ENCODE data around the gene DLG5. TPM values are rescaled to one million over a fixed set of nuclear protein-coding genes. Genes with fewer than 3 reads are reported as not detected.

Gene DLG5
- total RNA-seq, 1 donor from 2014 or later, result 35.5 TPM

DNA sequence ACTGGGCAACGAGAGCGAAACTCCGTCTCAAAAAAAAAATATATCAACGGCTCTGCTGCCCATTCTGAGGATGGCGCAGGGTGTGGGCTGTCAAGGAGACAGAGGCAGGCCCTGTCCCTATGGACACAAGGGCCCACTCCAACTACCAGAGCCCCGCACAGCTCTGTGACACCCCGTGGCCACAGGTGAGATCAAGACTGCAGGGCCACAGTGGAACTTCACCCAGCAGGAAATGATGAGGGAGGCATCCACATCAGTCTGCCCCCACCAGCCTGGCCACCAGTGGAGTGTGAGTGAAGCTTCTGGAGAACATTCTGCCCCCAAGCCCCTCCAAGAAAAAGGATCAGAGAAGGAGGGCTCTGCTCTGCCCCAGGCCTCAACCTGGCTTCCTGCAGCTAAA, 136.7 kb downstream of the DLG5 start:
- Mint-ChIP-seq H3K9me3 (ENCODE audit: unreplicated experiment) (peaks cover 6% of the 10 kb centered on the region), H3K4me1 (ENCODE audit: low read depth, unreplicated experiment) (peaks cover 4% of the 10 kb centered on the region), H3K27ac (ENCODE audit: unreplicated experiment) (no peak overlapping the region), H3K4me3 (ENCODE audit: unreplicated experiment) (no peak overlapping the region), H3K36me3 (ENCODE audit: unreplicated experiment) (peaks cover 11% of the 10 kb centered on the region), H3K27me3 (ENCODE audit: unreplicated experiment) (peaks cover 2% of the 10 kb centered on the region)
- TF ChIP-seq, protein P1, sequence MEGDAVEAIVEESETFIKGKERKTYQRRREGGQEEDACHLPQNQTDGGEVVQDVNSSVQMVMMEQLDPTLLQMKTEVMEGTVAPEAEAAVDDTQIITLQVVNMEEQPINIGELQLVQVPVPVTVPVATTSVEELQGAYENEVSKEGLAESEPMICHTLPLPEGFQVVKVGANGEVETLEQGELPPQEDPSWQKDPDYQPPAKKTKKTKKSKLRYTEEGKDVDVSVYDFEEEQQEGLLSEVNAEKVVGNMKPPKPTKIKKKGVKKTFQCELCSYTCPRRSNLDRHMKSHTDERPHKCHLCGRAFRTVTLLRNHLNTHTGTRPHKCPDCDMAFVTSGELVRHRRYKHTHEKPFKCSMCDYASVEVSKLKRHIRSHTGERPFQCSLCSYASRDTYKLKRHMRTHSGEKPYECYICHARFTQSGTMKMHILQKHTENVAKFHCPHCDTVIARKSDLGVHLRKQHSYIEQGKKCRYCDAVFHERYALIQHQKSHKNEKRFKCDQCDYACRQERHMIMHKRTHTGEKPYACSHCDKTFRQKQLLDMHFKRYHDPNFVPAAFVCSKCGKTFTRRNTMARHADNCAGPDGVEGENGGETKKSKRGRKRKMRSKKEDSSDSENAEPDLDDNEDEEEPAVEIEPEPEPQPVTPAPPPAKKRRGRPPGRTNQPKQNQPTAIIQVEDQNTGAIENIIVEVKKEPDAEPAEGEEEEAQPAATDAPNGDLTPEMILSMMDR (IDR thresholded peaks at IDR 0.05; ENCODE audit: partially characterized antibody, unreplicated experiment), result no peak
- no peak for DNase-seq

DNA sequence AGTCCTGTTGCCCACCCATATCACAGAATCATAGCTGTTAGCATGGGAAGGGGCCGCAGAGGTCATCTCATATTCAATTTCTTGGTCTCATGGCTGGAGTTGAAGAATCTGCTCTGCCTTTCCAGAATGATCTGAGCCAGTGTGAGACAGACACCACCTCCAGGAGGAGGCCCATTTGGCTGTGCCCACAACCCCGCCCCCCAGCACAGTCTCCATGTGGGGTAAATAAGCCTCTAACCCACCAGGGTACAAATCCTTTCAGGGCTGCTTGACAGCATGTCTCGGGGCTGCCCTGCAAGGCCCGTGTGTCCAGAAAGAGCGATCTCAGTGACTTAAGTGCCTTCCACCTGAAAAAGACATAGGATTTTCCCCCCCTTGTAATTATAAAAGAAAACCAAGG, 137.5 kb downstream of the DLG5 start:
- Mint-ChIP-seq H3K9me3 (ENCODE audit: unreplicated experiment) (peaks cover 6% of the 10 kb centered on the region), H3K27me3 (ENCODE audit: unreplicated experiment) (peaks cover 2% of the 10 kb centered on the region), H3K4me3 (ENCODE audit: unreplicated experiment) (no peak overlapping the region), H3K27ac (ENCODE audit: unreplicated experiment) (no peak overlapping the region), H3K36me3 (ENCODE audit: unreplicated experiment) (peaks cover 11% of the 10 kb centered on the region), H3K4me1 (ENCODE audit: low read depth, unreplicated experiment) (peaks cover 4% of the 10 kb centered on the region)
- no peak for DNase-seq
- TF ChIP-seq, protein P1 (IDR thresholded peaks at IDR 0.05; ENCODE audit: partially characterized antibody, unreplicated experiment), result no peak

DNA sequence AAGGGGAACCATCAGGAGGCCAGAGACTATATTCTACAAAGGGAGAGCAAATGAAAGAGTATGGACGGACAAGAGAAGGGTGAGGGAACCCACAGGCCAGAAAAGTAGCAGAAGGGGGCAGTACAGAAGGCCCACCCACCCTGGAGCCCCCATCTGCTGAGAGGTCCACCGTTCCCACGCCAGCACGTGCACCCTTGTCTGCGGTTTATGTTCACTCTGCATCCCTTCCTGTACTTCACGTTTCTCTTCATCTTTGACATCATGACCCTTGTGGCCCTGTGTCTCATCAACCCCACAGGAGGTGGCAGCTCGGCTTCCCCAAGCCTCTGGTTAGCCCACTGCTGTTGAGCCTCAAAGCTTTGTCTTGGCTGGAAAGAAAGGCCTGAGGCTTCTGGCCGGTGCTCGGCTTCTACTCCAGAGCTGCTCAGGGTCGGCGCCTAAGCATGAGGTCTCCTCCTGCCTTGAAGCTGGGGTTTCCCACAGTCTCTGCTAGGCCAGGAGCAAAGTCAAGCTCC, 138.0 kb downstream of the DLG5 start:
- H3K27me3 Mint-ChIP-seq (ENCODE audit: unreplicated experiment), result peaks cover 2% of the 10 kb centered on the region
- no peak for DNase-seq
- H3K27ac Mint-ChIP-seq (ENCODE audit: unreplicated experiment), result no peak overlapping the region
- TF ChIP-seq, protein P1 (IDR thresholded peaks at IDR 0.05; ENCODE audit: partially characterized antibody, unreplicated experiment), result no peak
- H3K36me3 Mint-ChIP-seq (ENCODE audit: unreplicated experiment), result peaks cover 11% of the 10 kb centered on the region
- peaks cover 6% of the 10 kb centered on the region for H3K9me3 Mint-ChIP-seq (ENCODE audit: unreplicated experiment)
- H3K4me3 Mint-ChIP-seq (ENCODE audit: unreplicated experiment), result no peak overlapping the region
- H3K4me1 Mint-ChIP-seq (ENCODE audit: low read depth, unreplicated experiment), result peaks cover 4% of the 10 kb centered on the region

DNA sequence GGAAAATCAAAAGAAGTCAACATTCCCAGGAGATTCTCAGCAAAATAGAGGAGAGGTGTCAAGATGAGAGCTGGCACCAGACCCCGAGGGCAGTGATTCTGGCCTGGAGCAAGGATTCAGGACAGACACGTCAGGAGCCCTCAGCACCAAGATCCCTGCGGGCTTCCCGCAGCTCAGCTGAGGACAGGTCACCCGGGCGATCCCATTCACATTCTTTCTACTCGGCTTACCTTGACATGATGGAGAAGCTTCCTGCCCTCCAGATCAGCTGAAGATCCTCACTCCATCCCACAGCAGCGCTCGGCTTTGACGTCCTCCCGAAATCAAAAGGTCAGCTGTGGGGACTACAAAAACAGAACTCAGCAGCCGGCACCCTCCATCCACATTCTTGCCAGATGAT, 139.1 kb downstream of the DLG5 start:
- Mint-ChIP-seq H3K9me3 (ENCODE audit: unreplicated experiment) (peaks cover 2% of the 10 kb centered on the region), H3K36me3 (ENCODE audit: unreplicated experiment) (peaks cover 11% of the 10 kb centered on the region), H3K27me3 (ENCODE audit: unreplicated experiment) (no peaks in the 10 kb centered on the region), H3K27ac (ENCODE audit: unreplicated experiment) (no peak overlapping the region), H3K4me3 (ENCODE audit: unreplicated experiment) (no peak overlapping the region), H3K4me1 (ENCODE audit: low read depth, unreplicated experiment) (peaks cover 4% of the 10 kb centered on the region)
- no peak for DNase-seq
- TF ChIP-seq, protein P1 (IDR thresholded peaks at IDR 0.05; ENCODE audit: partially characterized antibody, unreplicated experiment), result no peak

GRCh38 chr10:77784856-77785255, 141.7 kb downstream of the DLG5 start:
- DNase-seq, result no peak
- H3K36me3 Mint-ChIP-seq (ENCODE audit: unreplicated experiment), result peaks cover 11% of the 10 kb centered on the region
- H3K4me3 Mint-ChIP-seq (ENCODE audit: unreplicated experiment), result no peak overlapping the region
- no peaks in the 10 kb centered on the region for H3K27me3 Mint-ChIP-seq (ENCODE audit: unreplicated experiment)
- H3K4me1 Mint-ChIP-seq (ENCODE audit: low read depth, unreplicated experiment), result no peaks in the 10 kb centered on the region
- H3K9me3 Mint-ChIP-seq (ENCODE audit: unreplicated experiment), result no peaks in the 10 kb centered on the region
- TF ChIP-seq, protein P1 (IDR thresholded peaks at IDR 0.05; ENCODE audit: partially characterized antibody, unreplicated experiment), result no peak
- H3K27ac Mint-ChIP-seq (ENCODE audit: unreplicated experiment), result no peak overlapping the region
